GM12878 (cell line): ENCODE results near the gene AAMP. TPM values are rescaled to one million over a fixed set of nuclear protein-coding genes. Genes with fewer than 3 reads are reported as not detected.

Experiments used
- ATAC-seq: fragments of 200-7000 bp; cut with Tn5 transposase; 3 replicates; pipeline ENCODE4 v1.9.1; 2020; ENCODE audit warnings: mild to moderate bottlenecking, moderate library complexity
- BruUV-seq: library from RNA; stranded (reverse); fragments of 400-500 nt; replicated peaks from 2 replicates; lab custom pipeline; 2021; lab: Mats Ljungman, UMichigan
- CTCF ChIA-PET: fragments of 300-600 bp; sonication (Branson Sonifier 250); formaldehyde crosslinking; extraction: SDS; loops from one replicate; lab custom pipeline; 2021; ENCODE audit warnings: inconsistent platforms; lab: Yijun Ruan, JAX
- POLR2A ChIA-PET: fragments of 350-600 bp; formaldehyde crosslinking; extraction: SDS; loops from one replicate; lab custom pipeline; 2021; ENCODE audit warnings: inconsistent platforms; lab: Charles Lee
- RAD21 ChIA-PET: fragments of 300-600 bp; sonication (Branson Sonifier 250); formaldehyde crosslinking; loops from one replicate; lab custom pipeline; 2023; ENCODE audit warnings: antibody characterized with exemption; ENCODE audit not compliant: unreplicated experiment; lab: Charles Lee
- SMC1A ChIA-PET: fragments of 300-600 bp; sonication (Branson Sonifier 250); formaldehyde crosslinking; loops from one replicate; lab custom pipeline; 2023; ENCODE audit not compliant: unreplicated experiment, uncharacterized antibody; lab: Charles Lee
- DNase-seq: peaks from one replicate; pipeline ENCODE4 v3.0.0-alpha.2; 2011; ENCODE audit warnings: low read depth, low spot score
- FAIRE-seq: peaks from 3 replicates; lab custom pipeline; 2011; peaks lifted over from hg19 to GRCh38; lab: Jason Lieb, UNC
- H2AFZ ChIP-seq: 2 replicates; pipeline ENCODE4 v1.6.0; 2011; ENCODE audit warnings: low read depth, low read length, control low read depth; ENCODE audit not compliant: control insufficient read depth
- H3K27ac ChIP-seq: 2 replicates; pipeline ENCODE4 v1.5.1; 2011; ENCODE audit warnings: control low read depth; ENCODE audit not compliant: control insufficient read depth, insufficient read depth
- H3K27me3 ChIP-seq, 2 experiments: replicated peaks in 1 of 2; 2 replicates each; pipeline versions ENCODE4 v1.6.0 to v1.6.1; 2011; ENCODE audit warnings: low read length in 1 of 2; ENCODE audit not compliant: control insufficient read depth in 2 of 2, insufficient read depth in 2 of 2
- H3K36me3 ChIP-seq, 2 experiments: 2 replicates each; pipeline ENCODE4 v1.5.1; 2011; ENCODE audit warnings: low read length in 1 of 2; ENCODE audit not compliant: control insufficient read depth in 2 of 2, insufficient read depth in 2 of 2
- H3K4me1 ChIP-seq: 2 replicates; pipeline ENCODE4 v1.6.1; 2011; ENCODE audit warnings: mild to moderate bottlenecking, low read length, moderate library complexity, mixed read lengths; ENCODE audit not compliant: control insufficient read depth, insufficient read depth
- H3K4me2 ChIP-seq: 2 replicates; pipeline ENCODE4 v1.6.0; 2011; ENCODE audit warnings: control low read depth; ENCODE audit not compliant: control insufficient read depth, insufficient read depth
- H3K4me3 ChIP-seq: fragments of 200-600 bp; sonication (generic); 2 replicates; pipeline ENCODE4 v1.5.1; 2016
- H3K79me2 ChIP-seq: 2 replicates; pipeline ENCODE4 v1.6.0; 2011; ENCODE audit warnings: low read length; ENCODE audit not compliant: control insufficient read depth, insufficient read depth
- H3K9ac ChIP-seq: 2 replicates; pipeline ENCODE4 v1.8.0; 2011; ENCODE audit warnings: low read length, control low read depth, mixed read lengths; ENCODE audit not compliant: control insufficient read depth, insufficient read depth
- H3K9me3 ChIP-seq: replicated peaks from 3 replicates; pipeline ENCODE4 v1.5.1; 2011; ENCODE audit warnings: mild to moderate bottlenecking, low read length; ENCODE audit not compliant: control insufficient read depth, insufficient read depth
- H4K20me1 ChIP-seq: 2 replicates; pipeline ENCODE4 v1.6.0; 2011; ENCODE audit not compliant: control insufficient read depth, insufficient read depth
- ASH2L ChIP-seq: fragments of 300-600, 200-600 bp; sonication (generic); IDR thresholded peaks from 2 replicates; pipeline ENCODE4 v1.6.1; 2017; ENCODE audit warnings: low read depth, mild to moderate bottlenecking, borderline replicate concordance
- CHD1 ChIP-seq: IDR thresholded peaks from 2 replicates; pipeline ENCODE4 v1.6.1; 2012; ENCODE audit warnings: low read depth, low read length, improper control_type of control experiment
- CHD4 ChIP-seq: fragments of 200-600 bp; sonication (generic); IDR thresholded peaks from 2 replicates; pipeline ENCODE4 v1.6.1; 2016; ENCODE audit warnings: mild to moderate bottlenecking
- ESRRA ChIP-seq: IDR thresholded peaks from 2 replicates; pipeline ENCODE4 v1.6.1; 2012; ENCODE audit warnings: mild to moderate bottlenecking, low read length, improper control_type of control experiment
- FOXM1 ChIP-seq: IDR thresholded peaks from 2 replicates; pipeline ENCODE4 v1.6.1; 2012; ENCODE audit warnings: low read depth, mild to moderate bottlenecking, inconsistent platforms, low read length, moderate library complexity
- HCFC1 ChIP-seq: fragments of 150-350 bp; IDR thresholded peaks from 2 replicates; pipeline ENCODE4 v1.6.1; 2014; ENCODE audit warnings: low read length
- HDAC2 ChIP-seq: fragments of 200-600 bp; sonication (generic); IDR thresholded peaks from 2 replicates; pipeline ENCODE4 v1.6.1; 2017
- KAT2A ChIP-seq: conservative IDR thresholded peaks from 2 replicates; pipeline ENCODE4 v1.6.1; 2011; ENCODE audit warnings: low read depth, low read length; ENCODE audit not compliant: control insufficient read depth
- MTA3 ChIP-seq: IDR thresholded peaks from 2 replicates; pipeline ENCODE4 v1.6.1; 2012; ENCODE audit warnings: low read length, inconsistent platforms, borderline replicate concordance
- NFYB ChIP-seq: IDR thresholded peaks from 2 replicates; pipeline ENCODE4 v1.6.1; 2011; ENCODE audit warnings: low read depth, mild to moderate bottlenecking, low read length, improper control_type of control experiment, moderate library complexity; ENCODE audit not compliant: insufficient read depth
- PAX8 ChIP-seq: fragments of 450-650 bp; IDR thresholded peaks from 2 replicates; pipeline ENCODE4 v1.6.1; 2017; ENCODE audit warnings: mild to moderate bottlenecking, moderate library complexity
- RB1 ChIP-seq: fragments of 450-650 bp; formaldehyde crosslinking; IDR thresholded peaks from 2 replicates; pipeline ENCODE4 v1.6.1; 2017; ENCODE audit warnings: mild to moderate bottlenecking, borderline replicate concordance
- RCOR1 ChIP-seq: conservative IDR thresholded peaks from 2 replicates; pipeline ENCODE4 v1.6.1; 2012; ENCODE audit warnings: low read depth, low read length, improper control_type of control experiment
- RFX5 ChIP-seq: IDR thresholded peaks from 2 replicates; pipeline ENCODE4 v1.6.1; 2011; ENCODE audit warnings: low read depth, low read length, improper control_type of control experiment
- STAT3 ChIP-seq: IDR thresholded peaks from 2 replicates; pipeline ENCODE4 v1.6.1; 2011; ENCODE audit warnings: low read depth, low read length, improper control_type of control experiment
- SUZ12 ChIP-seq: fragments of 200-600 bp; sonication (generic); IDR thresholded peaks from one replicate; pipeline ENCODE4 v1.6.1; 2018; ENCODE audit warnings: antibody characterized with exemption, mild to moderate bottlenecking; ENCODE audit not compliant: unreplicated experiment
- TAF1 ChIP-seq: IDR thresholded peaks from 2 replicates; pipeline ENCODE4 v1.6.1; 2011; ENCODE audit warnings: mild to moderate bottlenecking, low read depth, low read length, borderline replicate concordance
- ZNF217 ChIP-seq: fragments of 450-650 bp; IDR thresholded peaks from 2 replicates; pipeline ENCODE4 v1.6.1; 2017; ENCODE audit warnings: antibody characterized with exemption, mild to moderate bottlenecking
- WGBS: methylation state at CpG from one replicate; pipeline ENCODE4 v1.1.6; 2016; ENCODE audit warnings: low lambda C conversion rate; ENCODE audit not compliant: insufficient replicate concordance, insufficient coverage; ENCODE audit errors: missing lambda C conversion rate; 5-methylcytosine and 5-hydroxymethylcytosine counted together
- in situ Hi-C: fragments of 300-500 bp; cut with MboI; formaldehyde crosslinking; loops from 9 replicates; pipeline ENCODE4 v1.14.3; 2018; ENCODE audit warnings: mixed read lengths
- intact Hi-C: fragments of 100-400 bp; cut with micrococcal nuclease; formaldehyde crosslinking; loops from one replicate; pipeline ENCODE4 v1.14.2; 2022; ENCODE audit not compliant: unreplicated experiment
- polyA plus RNA-seq, 11 experiments: library from polyadenylated mRNA; depleted of rRNA in 4 of 11; unstranded in 6 of 11; stranded (reverse) in 5 of 11; fragments of >200 nt; fragmentation: Nextera tagmentation in 4 of 11; fragmentation: Illumina TruSeq in 1 of 11; extraction: Ambion mirVana in 4 of 11; extraction: Trizol in 1 of 11; gene quantifications; 1 replicate in 1 of 11; 2 replicates in 10 of 11; pipeline versions ENCODE4 v1.2.1 to v1.2.3, GENCODE V29; 2011 to 2016; ENCODE audit warnings: inconsistent platforms in 2 of 11, missing spikeins in 2 of 11, low read depth in 1 of 11
- total RNA-seq, 4 experiments: library from RNA; depleted of rRNA in 3 of 4; stranded (reverse); fragments of >200 nt in 3 of 4; fragmentation: Illumina TruSeq in 1 of 4; extraction: Trizol in 1 of 4; gene quantifications; 2 replicates each; pipeline versions ENCODE4 v1.2.1 to v1.2.3, GENCODE V29; 2013 to 2021
- TF ChIP-seq, protein P1 (sequence below): IDR thresholded peaks from 2 replicates; pipeline ENCODE4 v1.6.1; 2011; ENCODE audit warnings: low read depth, low read length, improper control_type of control experiment, borderline replicate concordance
- TF ChIP-seq, protein P2 (sequence below): IDR thresholded peaks from 2 replicates; pipeline ENCODE4 v1.6.1; 2012; ENCODE audit warnings: low read depth, low read length, improper control_type of control experiment
- TF ChIP-seq, protein P3 (sequence below): fragments of 450-650 bp; IDR thresholded peaks from 2 replicates; pipeline ENCODE4 v1.6.1; 2016; ENCODE audit warnings: mild to moderate bottlenecking

Gene AAMP
- total and polyA plus RNA-seq, 10 of the 15 experiments (the other 5 are each of a cell fraction or from before 2014, with no cell fraction given) = 4.4 to 140 (median 81.9) TPM

DNA sequence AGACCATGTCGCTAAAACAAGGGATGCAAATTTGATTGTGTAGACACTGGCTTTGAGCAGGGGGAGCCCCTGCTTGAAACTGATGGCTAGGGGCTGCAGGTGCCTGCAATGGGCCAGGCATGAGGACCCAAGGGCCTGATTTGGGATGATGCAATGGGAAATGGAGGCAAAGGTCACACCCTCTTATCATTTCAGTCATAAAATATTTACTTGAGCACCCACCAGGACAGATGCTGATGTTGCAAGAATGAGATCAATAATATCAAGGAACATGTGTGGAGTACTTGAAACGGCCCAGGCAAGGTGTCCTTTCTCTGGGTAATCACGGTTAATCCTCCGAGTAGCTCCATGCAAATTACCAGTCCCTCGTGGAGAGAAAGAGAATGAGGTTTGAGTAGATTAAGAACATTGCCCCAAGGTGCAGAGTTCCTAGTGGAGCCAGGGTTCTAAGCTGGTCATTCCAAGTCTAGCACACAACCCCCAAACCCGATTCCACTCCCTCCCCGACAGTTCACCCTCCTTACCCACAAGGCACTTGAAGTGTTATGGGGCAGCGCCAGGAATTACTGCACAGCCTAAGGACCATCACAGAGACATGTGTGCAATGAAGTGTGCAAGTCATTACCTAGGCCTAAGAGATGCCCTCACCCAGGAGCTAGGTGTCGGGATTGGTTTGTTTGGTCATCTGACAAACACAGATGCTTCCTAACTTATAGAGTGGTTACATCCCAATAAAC, 36.4 kb upstream of the AAMP start (continued):
- no peak for TF ChIP-seq SUZ12
- no peak for TF ChIP-seq CHD4
- TF ChIP-seq RFX5 = no peak
- TF ChIP-seq RCOR1 = no peak
- no peak for TF ChIP-seq HDAC2

DNA sequence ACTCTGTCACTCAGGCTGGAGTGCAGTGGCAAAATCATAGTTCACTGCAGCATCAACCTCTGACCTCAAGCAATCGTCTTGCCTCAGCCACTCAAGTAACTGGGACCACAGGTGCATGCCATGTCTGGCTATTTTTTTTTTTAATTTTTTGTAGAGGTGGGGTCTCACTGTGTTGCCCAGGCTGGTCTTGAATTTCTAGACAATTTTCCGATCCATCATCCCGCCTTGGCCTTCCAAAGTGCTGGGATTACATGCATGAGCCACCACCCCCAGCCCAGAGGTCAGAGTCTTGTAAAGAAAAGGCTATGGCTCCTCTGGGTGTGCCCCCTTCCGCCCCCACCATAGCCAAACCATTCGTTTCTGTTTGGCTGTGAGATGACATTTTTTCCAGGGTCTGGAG, 35.4 kb upstream of the AAMP start:
- CTCF ChIA-PET = interaction anchor here (2.4 to 8.5 kb wide), 3 partner anchors 24 to 51 kb away, joined by 6 to 138 read pairs (median 6); partner anchors contain the start of gene CATIP
- H3K4me2 ChIP-seq = no peak overlapping the region
- no TSS peak for BruUV-seq

More for the DNA sequence above, 35.4 kb upstream of the AAMP start:
- H2AFZ ChIP-seq = no peak overlapping the region
- TF ChIP-seq RB1 (no peak), HCFC1 (no peak), PAX8 (no peak), CHD1 (no peak), KAT2A (no peak), STAT3 (no peak), ZNF217 (no peak), FOXM1 (no peak), TAF1 (no peak), ASH2L (no peak), NFYB (no peak), ESRRA (no peak), MTA3 (no peak)
- TF ChIP-seq, protein P1, sequence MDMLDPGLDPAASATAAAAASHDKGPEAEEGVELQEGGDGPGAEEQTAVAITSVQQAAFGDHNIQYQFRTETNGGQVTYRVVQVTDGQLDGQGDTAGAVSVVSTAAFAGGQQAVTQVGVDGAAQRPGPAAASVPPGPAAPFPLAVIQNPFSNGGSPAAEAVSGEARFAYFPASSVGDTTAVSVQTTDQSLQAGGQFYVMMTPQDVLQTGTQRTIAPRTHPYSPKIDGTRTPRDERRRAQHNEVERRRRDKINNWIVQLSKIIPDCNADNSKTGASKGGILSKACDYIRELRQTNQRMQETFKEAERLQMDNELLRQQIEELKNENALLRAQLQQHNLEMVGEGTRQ = no peak
- TF ChIP-seq, protein P2, sequence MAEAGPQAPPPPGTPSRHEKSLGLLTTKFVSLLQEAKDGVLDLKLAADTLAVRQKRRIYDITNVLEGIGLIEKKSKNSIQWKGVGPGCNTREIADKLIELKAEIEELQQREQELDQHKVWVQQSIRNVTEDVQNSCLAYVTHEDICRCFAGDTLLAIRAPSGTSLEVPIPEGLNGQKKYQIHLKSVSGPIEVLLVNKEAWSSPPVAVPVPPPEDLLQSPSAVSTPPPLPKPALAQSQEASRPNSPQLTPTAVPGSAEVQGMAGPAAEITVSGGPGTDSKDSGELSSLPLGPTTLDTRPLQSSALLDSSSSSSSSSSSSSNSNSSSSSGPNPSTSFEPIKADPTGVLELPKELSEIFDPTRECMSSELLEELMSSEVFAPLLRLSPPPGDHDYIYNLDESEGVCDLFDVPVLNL = no peak
- TF ChIP-seq, protein P3, sequence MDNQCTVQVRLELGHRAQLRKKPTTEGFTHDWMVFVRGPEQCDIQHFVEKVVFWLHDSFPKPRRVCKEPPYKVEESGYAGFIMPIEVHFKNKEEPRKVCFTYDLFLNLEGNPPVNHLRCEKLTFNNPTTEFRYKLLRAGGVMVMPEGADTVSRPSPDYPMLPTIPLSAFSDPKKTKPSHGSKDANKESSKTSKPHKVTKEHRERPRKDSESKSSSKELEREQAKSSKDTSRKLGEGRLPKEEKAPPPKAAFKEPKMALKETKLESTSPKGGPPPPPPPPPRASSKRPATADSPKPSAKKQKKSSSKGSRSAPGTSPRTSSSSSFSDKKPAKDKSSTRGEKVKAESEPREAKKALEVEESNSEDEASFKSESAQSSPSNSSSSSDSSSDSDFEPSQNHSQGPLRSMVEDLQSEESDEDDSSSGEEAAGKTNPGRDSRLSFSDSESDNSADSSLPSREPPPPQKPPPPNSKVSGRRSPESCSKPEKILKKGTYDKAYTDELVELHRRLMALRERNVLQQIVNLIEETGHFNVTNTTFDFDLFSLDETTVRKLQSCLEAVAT = no peak
- TF ChIP-seq, all 136 proteins: peak for 0
- in situ Hi-C loops (no loop called here), intact Hi-C loops (no loop called here)
- no peaks in the 10 kb centered on the region for H4K20me1 ChIP-seq
- RAD21 ChIA-PET = interaction anchor here (2.2 kb wide), 1 partner anchor 51 kb away, joined by 8 read pairs; the partner anchor contains the start of gene CATIP
- POLR2A ChIA-PET = no interaction called here
- no peaks in the 10 kb centered on the region for H3K27me3 ChIP-seq
- H3K4me3 ChIP-seq = no peak overlapping the region
- FAIRE-seq = no peak
- H3K9ac ChIP-seq = no peak overlapping the region
- H3K4me1 ChIP-seq = no peaks in the 10 kb centered on the region
- DNase-seq = no peak
- no peak for ATAC-seq
- no peaks in the 10 kb centered on the region for H3K9me3 ChIP-seq
- WGBS = 17% methylated on average over 5 of the region's 5 CpGs
- H3K79me2 ChIP-seq = no peaks in the 10 kb centered on the region
- SMC1A ChIA-PET = interaction anchor here (5.4 kb wide), 1 partner anchor 52 kb away, joined by 70 read pairs; the partner anchor contains the start of gene CATIP
- no peak overlapping the region for H3K27ac ChIP-seq
- no peaks in the 10 kb centered on the region for H3K36me3 ChIP-seq
